ENCODE measurements around the gene KRTAP19-8. TPM values are rescaled to one million over a fixed set of nuclear protein-coding genes. Genes with fewer than 3 reads are reported as not detected.

KRTAP19-8 gene
- total RNA-seq, 1 donor from 2014 or later = not detected

DNA sequence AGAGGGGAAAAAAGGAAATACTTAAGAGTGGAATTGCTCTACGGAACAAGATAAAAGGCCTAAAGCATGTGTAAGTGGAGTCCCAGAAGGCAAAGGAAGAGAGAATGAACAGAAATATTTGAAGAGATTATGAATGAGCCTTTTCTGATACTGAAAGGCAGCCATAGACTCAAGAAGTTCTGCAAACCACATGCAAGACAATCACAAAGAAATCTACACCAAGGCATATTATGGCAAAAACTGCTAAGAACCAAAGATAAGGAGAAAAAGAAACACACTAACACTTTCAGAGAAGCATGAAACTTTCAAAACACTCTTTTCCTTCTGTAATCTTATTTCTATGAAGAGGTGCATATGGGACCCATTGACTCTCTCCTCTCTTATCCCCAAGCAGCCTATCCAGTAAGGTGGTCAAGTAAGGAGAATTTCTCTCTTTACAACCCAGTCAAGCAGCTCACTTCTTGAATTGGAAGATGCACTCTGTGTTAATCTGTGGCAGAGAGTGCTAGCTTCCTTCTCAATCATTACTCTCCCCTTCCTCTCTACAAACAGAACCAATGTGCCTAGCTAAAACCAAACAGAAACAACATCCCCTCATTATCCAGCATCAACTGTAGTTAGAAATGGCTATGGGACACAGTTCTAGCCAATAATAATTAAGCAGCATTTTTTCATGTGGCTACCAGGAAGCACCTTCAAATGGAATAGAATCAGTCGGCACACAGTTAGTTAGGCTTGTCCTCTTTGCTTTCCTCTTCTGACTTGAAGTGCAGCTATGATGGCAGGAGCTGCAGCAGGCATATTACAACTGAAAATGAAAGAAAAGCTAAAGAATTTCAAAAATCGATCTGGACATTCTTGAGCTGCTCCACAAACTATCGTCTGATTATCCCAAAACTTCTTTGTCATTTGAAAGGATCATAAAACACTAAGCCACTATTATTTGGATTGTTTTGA lies 25.9 kb downstream of the KRTAP19-8 start:
- TF ChIP-seq, protein P1, sequence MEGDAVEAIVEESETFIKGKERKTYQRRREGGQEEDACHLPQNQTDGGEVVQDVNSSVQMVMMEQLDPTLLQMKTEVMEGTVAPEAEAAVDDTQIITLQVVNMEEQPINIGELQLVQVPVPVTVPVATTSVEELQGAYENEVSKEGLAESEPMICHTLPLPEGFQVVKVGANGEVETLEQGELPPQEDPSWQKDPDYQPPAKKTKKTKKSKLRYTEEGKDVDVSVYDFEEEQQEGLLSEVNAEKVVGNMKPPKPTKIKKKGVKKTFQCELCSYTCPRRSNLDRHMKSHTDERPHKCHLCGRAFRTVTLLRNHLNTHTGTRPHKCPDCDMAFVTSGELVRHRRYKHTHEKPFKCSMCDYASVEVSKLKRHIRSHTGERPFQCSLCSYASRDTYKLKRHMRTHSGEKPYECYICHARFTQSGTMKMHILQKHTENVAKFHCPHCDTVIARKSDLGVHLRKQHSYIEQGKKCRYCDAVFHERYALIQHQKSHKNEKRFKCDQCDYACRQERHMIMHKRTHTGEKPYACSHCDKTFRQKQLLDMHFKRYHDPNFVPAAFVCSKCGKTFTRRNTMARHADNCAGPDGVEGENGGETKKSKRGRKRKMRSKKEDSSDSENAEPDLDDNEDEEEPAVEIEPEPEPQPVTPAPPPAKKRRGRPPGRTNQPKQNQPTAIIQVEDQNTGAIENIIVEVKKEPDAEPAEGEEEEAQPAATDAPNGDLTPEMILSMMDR (IDR thresholded peaks at IDR 0.05; ENCODE audit: unreplicated experiment) = no peak
- H3K9me3 Mint-ChIP-seq (ENCODE audit: low read depth) = no peaks in the 10 kb centered on the region
- no peaks in the 10 kb centered on the region for H3K27me3 Mint-ChIP-seq
- no peaks in the 10 kb centered on the region for H3K4me1 Mint-ChIP-seq (ENCODE audit: low read depth)
- no peak overlapping the region for H3K4me3 Mint-ChIP-seq (ENCODE audit: low read depth)
- no peak for DNase-seq (ENCODE audit: low spot score, unreplicated experiment)
- no peak overlapping the region for H3K27ac Mint-ChIP-seq
- no peaks in the 10 kb centered on the region for H3K36me3 Mint-ChIP-seq (ENCODE audit: insufficient read depth)

DNA sequence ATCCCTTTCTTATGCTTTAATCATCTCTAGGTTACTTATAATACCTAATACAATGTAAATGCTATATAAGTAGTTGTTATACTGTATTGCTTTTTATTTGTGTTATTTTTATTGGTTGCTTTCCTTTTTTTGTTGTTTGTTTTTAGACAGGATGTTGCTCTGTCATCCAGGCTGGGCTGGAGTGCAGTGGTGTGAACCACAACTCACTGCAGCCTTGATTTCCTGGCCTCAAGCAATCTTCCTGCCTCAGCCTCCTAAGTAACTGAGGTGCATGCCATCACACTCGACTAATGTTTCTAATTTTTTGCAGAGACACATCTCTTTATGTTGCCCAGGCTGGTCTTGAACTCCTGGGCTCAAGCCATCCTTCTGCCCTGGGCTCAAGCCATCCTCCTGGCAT lies 26.9 kb downstream of the KRTAP19-8 start:
- H3K27me3 Mint-ChIP-seq = no peaks in the 10 kb centered on the region
- no peak overlapping the region for H3K27ac Mint-ChIP-seq
- H3K4me1 Mint-ChIP-seq (ENCODE audit: low read depth) = no peaks in the 10 kb centered on the region
- no peak for DNase-seq (ENCODE audit: low spot score, unreplicated experiment)
- H3K9me3 Mint-ChIP-seq (ENCODE audit: low read depth) = no peaks in the 10 kb centered on the region
- no peak overlapping the region for H3K4me3 Mint-ChIP-seq (ENCODE audit: low read depth)
- TF ChIP-seq, protein P1 (IDR thresholded peaks at IDR 0.05; ENCODE audit: unreplicated experiment) = no peak
- no peaks in the 10 kb centered on the region for H3K36me3 Mint-ChIP-seq (ENCODE audit: insufficient read depth)

DNA sequence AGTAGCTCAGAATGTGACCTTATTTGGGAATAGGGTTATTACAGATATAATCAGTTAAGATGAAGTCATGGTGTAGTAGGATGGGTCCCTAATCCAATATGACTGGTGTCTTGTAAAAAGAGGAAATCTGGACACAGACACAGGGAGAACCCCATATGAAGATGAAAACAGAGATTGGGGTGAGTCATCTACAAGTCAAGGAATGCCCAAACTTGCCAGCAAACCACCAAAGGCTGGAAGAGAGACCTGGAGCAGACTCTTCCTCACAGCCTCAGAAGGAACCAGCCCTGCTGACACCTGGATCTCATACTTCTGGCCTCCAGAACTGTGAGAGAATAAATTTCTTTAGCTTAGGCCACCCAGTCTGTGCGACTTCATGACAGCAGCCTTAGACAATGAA lies 29.9 kb downstream of the KRTAP19-8 start:
- Mint-ChIP-seq H3K27me3 (no peaks in the 10 kb centered on the region), H3K27ac (no peak overlapping the region), H3K4me3 (ENCODE audit: low read depth) (no peak overlapping the region), H3K9me3 (ENCODE audit: low read depth) (no peaks in the 10 kb centered on the region), H3K4me1 (ENCODE audit: low read depth) (no peaks in the 10 kb centered on the region), H3K36me3 (ENCODE audit: insufficient read depth) (no peaks in the 10 kb centered on the region)
- TF ChIP-seq, protein P1 (IDR thresholded peaks at IDR 0.05; ENCODE audit: unreplicated experiment) = no peak
- DNase-seq (ENCODE audit: low spot score, unreplicated experiment) = no peak

DNA sequence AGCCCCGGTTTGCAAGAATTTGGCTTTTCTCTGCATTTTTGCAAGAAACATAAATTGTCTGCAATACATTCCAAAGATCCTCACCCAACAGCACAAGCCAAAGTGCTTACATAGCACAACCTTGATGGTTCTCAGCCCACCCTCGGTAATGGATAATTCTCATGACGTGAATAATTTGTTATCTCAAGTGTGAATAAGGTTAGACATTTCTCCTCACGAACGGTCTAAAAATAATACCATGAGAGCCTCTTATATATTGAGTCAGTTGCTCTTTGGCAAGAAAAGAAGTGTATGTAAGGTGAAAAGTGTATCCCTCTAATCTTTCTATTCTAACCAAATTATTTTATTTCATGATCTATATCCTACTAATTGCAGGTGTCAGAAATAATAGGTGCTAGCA lies 33.3 kb downstream of the KRTAP19-8 start:
- Mint-ChIP-seq H3K4me3 (ENCODE audit: low read depth) (no peak overlapping the region), H3K4me1 (ENCODE audit: low read depth) (no peaks in the 10 kb centered on the region), H3K36me3 (ENCODE audit: insufficient read depth) (no peaks in the 10 kb centered on the region), H3K27ac (no peak overlapping the region), H3K9me3 (ENCODE audit: low read depth) (no peaks in the 10 kb centered on the region), H3K27me3 (no peaks in the 10 kb centered on the region)
- TF ChIP-seq, protein P1 (IDR thresholded peaks at IDR 0.05; ENCODE audit: unreplicated experiment) = no peak
- no peak for DNase-seq (ENCODE audit: low spot score, unreplicated experiment)

DNA sequence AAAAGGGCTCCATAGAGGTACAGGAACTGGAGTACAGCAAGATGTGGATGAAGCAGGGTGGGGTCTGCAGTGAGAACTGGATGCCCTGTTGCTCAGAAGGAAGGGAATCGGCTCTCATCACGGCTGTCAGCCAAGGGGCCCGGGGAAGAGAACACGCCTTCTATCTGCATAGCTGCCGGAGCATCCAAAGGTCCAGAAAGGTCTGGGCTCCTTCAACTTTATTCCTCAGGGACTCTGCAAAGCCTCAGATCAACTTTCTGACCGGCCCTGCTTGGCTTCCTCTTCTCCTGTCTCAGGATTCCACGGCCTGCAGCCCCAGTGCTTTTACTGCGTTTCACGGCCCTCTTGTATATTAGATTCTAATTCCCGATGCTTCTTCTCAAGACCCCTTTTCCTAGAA lies 34.8 kb downstream of the KRTAP19-8 start:
- no peaks in the 10 kb centered on the region for H3K4me1 Mint-ChIP-seq (ENCODE audit: low read depth)
- no peak overlapping the region for H3K4me3 Mint-ChIP-seq (ENCODE audit: low read depth)
- TF ChIP-seq, protein P1 (IDR thresholded peaks at IDR 0.05; ENCODE audit: unreplicated experiment) = no peak
- no peak for DNase-seq (ENCODE audit: low spot score, unreplicated experiment)
- no peak overlapping the region for H3K27ac Mint-ChIP-seq
- H3K36me3 Mint-ChIP-seq (ENCODE audit: insufficient read depth) = no peaks in the 10 kb centered on the region
- H3K27me3 Mint-ChIP-seq = no peaks in the 10 kb centered on the region
- H3K9me3 Mint-ChIP-seq (ENCODE audit: low read depth) = no peaks in the 10 kb centered on the region

Data from progenitor cell of endocrine pancreas (in vitro differentiated cells).